ENCODE data around the gene CTNND2.

CTNND2 gene

DNA sequence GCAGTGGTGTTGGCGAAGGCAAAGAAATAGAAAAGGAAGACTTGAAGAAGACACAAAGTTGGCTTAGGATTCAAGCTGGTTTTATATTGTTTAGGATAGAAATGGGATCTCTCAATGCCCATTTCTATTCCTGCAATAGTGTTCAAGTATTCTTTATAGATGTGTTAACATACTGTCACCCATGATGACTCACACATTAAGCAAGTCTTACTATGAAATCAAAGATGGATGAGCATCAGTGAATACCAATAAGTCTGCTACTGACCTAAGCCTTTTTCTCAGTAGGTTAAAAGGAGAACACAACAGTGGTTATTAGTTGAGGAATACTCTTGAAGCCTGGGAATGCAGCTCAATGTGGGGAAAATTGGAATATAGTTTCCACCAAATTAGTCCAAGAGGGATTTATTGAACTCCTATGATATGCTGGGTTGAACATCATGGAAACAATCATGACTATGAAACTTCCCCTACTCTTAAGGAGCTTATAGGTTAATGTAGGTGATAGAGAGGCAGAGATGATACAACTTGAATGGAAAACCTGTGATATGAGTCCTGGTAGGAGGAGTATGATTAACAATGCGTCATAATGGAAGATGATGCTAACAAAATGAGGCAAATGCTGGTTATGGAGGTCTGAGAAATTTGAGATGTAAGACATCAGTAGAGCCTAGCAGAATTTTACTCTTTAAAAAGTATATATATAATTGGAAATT lies 726.1 kb downstream of the CTNND2 start:
- Mint-ChIP-seq H3K4me1 (no peaks in the 10 kb centered on the region), H3K27ac (peak overlapping the region in 1 of 2 donors; percentile 12), H3K9me3 (peaks cover 0 to 7% of the 10 kb centered on the region in 2 donors), H3K4me3 (no peak overlapping the region), H3K27me3 (peaks cover 14% of the 10 kb centered on the region)
- ATAC-seq (peak; percentile 43), DNase-seq (no peak)

DNA sequence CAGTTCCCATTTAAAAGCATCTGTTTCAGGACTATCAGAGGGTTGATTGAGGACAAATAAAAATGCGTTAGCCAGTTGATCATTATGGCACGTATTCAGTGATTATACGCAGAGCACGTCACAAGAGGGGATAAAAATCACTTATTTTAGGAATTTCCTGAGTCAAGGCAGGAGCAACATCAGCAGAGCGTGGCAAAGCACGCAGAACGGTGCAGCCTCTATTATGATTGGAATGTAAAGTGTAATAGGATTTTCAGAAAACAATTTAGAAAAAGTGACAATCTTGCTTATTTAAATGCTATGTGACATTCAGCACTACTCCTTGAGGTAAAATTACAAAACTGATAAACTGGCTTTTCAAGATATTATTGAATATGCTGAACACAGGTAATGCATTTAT lies 729.7 kb downstream of the CTNND2 start:
- Mint-ChIP-seq H3K27ac (no peak overlapping the region), H3K4me1 (peaks cover 6% of the 10 kb centered on the region), H3K4me3 (no peak overlapping the region), H3K27me3 (peaks cover 24% of the 10 kb centered on the region), H3K9me3 (no peaks in the 10 kb centered on the region)
- ATAC-seq (no peak), DNase-seq (no peak)

DNA sequence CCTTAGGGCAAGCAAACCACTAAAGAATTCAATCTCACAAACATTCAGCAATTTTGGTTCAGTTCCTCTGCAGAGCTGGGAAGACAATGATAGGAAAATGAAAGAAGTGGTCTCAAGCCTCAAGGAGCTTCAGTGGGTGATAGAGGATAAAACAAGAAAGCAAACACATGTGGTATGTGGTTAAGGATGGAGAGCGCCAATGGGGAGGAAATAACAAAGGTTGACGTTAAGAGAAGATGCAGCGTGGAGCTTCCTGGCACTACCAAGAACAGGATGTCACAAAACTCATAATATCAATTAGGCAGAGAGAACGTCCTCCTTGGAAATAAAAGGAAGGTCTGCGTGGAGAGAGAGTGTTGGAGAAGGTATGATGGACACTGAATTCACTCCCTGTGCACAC lies 731.8 kb downstream of the CTNND2 start:
- no peak for ATAC-seq
- Mint-ChIP-seq H3K4me3 (no peak overlapping the region), H3K27ac (no peak overlapping the region)

DNA sequence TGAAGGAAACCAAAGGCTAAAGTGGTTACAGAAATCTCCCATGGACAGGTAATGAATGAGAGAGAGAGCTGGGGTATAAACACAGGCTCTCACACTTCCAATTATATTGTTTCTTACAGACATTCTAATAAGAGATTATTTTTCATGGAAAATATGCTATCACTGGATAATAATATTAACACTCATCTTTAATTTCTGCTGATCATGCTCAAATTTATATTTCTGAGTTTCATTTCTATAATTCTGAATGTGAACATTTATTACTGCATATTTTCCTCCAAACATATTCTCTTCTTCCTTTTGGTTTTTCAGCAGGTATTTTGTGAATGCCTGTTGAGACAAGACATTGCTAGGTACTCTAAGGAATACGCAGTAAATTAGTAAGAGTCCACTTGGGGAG lies 733.0 kb downstream of the CTNND2 start:
- Mint-ChIP-seq H3K4me3 (no peak overlapping the region), H3K27ac (no peak overlapping the region), H3K27me3 (peaks cover 18% of the 10 kb centered on the region), H3K9me3 (no peaks in the 10 kb centered on the region), H3K4me1 (peaks cover 6% of the 10 kb centered on the region)
- no peak for DNase-seq
- ATAC-seq = no peak

More for the DNA sequence above, 731.8 kb downstream of the CTNND2 start:
- no peaks in the 10 kb centered on the region for H3K9me3 Mint-ChIP-seq
- DNase-seq = no peak
- H3K4me1 Mint-ChIP-seq = peaks cover 6% of the 10 kb centered on the region
- peaks cover 24% of the 10 kb centered on the region for H3K27me3 Mint-ChIP-seq

DNA sequence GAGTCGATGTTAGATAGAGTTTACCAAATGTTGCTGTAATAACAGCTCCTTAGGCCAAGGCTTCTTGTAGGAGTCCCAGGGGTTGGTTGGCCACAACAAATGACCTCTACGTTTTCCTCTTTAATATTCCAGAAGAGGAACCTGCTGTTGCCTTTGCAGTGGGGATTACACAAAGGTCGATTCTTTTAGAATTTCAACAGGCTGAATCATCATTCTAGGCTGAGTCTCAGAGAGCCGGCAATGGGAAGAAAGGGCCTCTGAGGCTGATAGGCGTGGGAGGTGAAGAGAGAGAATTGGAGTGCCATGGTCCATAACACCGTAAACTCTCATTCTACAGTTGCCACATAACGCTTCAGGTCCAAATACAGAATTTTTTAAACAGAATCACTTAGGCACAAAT lies 737.3 kb downstream of the CTNND2 start:
- Mint-ChIP-seq H3K4me3 (no peak overlapping the region), H3K9me3 (no peaks in the 10 kb centered on the region), H3K4me1 (no peaks in the 10 kb centered on the region), H3K27me3 (peaks cover 10% of the 10 kb centered on the region), H3K27ac (no peak overlapping the region)
- no peak for DNase-seq
- no peak for ATAC-seq

DNA sequence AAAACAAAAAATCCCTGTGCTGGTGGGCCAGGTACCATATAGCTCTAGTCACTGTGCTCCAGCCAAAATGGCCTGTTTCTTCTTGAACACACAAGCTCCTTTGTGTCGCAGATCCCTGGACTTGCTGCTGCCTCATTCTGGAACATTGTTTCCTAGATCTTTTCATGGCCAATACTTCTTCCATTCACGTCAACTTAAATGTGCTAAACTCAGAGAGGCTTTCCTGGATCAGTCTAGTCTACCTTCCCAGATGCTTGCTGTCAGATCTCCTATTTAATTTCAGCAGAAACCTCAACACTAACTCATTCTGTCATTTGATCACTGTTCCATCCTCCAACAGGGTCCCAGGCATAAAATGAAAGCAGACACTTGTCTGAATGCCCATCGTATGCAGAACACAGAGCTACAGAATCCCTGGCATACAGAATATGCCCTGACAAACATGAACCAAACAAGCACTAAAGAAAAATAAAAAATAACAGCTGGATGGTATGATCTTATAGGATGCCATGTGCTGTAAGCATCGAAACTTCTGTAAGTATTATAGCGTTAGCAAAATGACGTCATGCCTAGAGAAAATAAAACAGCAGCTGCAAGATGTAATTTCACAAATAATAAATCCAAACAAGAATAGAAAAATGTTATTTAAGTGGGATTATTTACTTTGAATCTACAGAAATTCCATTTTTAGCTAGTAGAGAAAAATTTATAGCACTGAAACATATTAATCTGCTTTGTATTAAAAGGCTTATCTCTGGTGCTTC lies 739.5 kb downstream of the CTNND2 start:
- DNase-seq (no peak), ATAC-seq (no peak)
- Mint-ChIP-seq H3K4me3 (no peak overlapping the region), H3K4me1 (no peaks in the 10 kb centered on the region), H3K9me3 (no peaks in the 10 kb centered on the region), H3K27ac (no peak overlapping the region), H3K27me3 (no peaks in the 10 kb centered on the region)

DNA sequence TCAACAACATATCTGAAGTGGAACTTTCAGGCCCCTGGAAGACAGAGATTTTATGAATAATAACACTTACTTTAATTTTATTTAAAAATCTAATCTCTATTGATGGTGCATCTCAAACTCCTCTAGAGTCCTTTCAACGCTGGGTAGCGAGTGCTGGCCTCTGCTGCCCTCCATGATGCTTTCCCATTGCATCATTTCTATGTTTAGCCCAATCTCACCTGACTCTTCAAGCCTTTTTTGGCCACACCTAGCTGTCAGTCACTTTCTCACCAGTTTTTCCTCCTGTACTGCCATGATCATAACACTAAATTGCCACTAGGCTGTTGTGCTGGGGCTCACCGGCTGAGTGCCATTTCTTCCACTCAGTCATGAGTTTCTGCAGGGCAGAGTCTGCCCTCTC lies 747.1 kb downstream of the CTNND2 start:
- Mint-ChIP-seq H3K27ac (no peak overlapping the region), H3K4me1 (no peaks in the 10 kb centered on the region), H3K4me3 (no peak overlapping the region), H3K27me3 (no peaks in the 10 kb centered on the region), H3K9me3 (no peaks in the 10 kb centered on the region)
- no peak for DNase-seq
- no peak for ATAC-seq

DNA sequence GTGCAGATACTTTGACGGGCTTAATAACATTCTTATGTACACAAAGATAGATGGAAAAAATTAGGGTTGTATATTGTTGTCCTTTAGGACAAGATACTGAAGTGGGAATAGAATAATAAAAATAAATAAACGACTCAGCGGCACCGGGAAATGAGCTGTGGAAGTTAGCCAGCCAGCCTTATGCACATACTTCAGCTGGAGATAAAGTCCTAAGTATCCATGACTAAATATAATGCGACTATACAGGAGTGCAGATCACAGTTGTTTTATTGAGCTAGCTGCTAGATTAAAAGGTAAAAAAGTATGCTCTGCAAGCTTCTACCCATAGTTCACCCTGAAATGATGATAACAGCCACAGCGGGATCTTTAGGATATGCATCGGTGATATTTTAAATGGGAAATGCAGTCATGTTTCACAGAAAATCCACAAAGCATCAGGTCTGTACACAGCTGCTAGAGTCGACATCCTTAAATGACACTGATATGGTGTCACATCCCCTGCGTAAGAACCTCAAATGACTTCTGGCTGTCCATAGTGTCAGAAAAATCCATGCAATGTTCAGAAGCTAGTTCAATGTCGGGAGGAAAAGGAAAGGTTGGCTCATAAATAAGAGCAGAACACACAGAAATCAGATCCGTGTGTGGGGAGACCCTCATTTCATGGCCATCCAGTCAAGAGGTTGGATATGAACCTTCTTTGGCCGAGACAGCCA lies 750.4 kb downstream of the CTNND2 start:
- Mint-ChIP-seq H3K27me3 (no peaks in the 10 kb centered on the region), H3K9me3 (no peaks in the 10 kb centered on the region), H3K4me1 (no peaks in the 10 kb centered on the region), H3K4me3 (no peak overlapping the region), H3K27ac (no peak overlapping the region)
- DNase-seq (no peak), ATAC-seq (no peak)

DNA sequence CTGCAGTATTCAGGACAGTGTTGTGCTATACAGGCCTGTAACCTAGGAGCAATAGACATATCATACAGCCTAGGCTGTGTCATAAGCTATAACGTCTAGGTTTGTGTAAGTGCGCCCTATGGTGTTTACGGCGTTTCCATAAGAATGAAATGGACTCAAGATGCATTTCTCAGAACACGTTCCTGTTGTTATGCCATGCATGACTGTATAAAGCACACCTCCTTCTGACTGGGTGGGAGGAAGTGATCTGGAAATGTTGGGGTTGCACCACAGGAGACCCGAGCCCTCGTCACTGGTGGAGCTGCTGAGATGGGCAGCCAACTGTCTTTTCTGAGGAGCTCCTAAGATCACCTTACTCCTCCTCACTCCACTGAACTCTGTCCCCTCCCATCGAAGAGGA lies 751.9 kb downstream of the CTNND2 start:
- no peaks in the 10 kb centered on the region for H3K27me3 Mint-ChIP-seq
- ATAC-seq (no peak), DNase-seq (no peak)
- no peak overlapping the region for H3K4me3 Mint-ChIP-seq
- no peaks in the 10 kb centered on the region for H3K9me3 Mint-ChIP-seq
- H3K27ac Mint-ChIP-seq = no peak overlapping the region
- H3K4me1 Mint-ChIP-seq = no peaks in the 10 kb centered on the region

DNA sequence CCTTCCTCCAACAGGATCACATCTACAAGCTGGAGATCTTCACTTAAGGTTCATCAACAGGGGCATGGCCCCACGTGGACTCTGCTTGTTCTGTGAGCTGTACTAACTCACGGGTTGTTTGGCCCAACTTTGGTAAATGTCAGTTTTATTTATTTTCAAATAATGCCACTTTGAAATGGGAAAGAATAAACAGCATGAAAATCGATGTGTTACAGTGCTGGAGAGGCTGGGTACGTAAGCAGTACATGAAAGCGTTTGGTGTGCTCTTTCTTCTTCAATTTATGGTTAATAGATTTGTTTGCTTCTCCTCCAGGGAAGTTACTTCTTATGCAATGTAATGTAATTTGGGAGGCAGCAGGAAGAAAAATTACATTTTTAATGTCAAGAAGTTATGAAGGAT lies 753.3 kb downstream of the CTNND2 start:
- peaks cover 3% of the 10 kb centered on the region for H3K27me3 Mint-ChIP-seq
- H3K9me3 Mint-ChIP-seq = no peaks in the 10 kb centered on the region
- H3K4me1 Mint-ChIP-seq = no peaks in the 10 kb centered on the region
- ATAC-seq = no peak
- no peak for DNase-seq
- H3K4me3 Mint-ChIP-seq = no peak overlapping the region
- H3K27ac Mint-ChIP-seq = no peak overlapping the region

DNA sequence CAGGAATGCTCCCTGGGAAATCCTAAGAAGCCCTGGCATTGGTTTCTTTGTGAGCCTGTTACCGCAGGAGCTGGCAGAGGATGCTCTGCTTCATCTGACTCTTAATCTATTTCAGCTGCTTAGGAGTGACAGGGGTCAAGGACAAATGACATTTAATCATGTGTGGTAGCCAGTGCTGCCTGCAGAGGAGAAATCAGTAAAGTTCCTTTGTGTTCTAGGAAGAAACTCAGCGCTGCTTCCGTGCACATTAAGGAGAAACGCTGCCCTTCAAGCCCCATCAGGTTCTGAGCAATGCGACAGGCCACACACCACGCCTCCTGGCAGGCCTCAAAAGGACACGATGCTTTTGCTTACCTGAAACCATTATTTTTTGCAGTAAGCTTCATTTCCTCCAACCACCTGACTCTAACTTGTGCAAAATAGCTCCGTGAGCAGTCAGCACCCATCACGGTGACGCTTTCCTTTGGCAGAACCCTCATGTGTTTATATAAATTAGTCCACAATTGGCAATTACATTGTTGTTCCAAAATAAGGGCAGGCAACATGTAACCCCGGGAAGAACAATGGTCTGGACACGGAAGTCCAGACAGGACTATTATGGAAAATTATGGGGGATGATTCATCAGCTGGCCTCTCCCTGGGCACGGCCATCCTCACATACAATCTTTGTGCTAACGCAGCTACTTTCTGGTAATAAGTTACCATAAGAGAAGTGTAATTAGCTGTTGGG lies 755.3 kb downstream of the CTNND2 start:
- Mint-ChIP-seq H3K4me1 (peaks cover 4% of the 10 kb centered on the region), H3K27me3 (peaks cover 9% of the 10 kb centered on the region), H3K4me3 (no peak overlapping the region), H3K27ac (no peak overlapping the region), H3K9me3 (no peaks in the 10 kb centered on the region)
- DNase-seq (no peak), ATAC-seq (no peak)

DNA sequence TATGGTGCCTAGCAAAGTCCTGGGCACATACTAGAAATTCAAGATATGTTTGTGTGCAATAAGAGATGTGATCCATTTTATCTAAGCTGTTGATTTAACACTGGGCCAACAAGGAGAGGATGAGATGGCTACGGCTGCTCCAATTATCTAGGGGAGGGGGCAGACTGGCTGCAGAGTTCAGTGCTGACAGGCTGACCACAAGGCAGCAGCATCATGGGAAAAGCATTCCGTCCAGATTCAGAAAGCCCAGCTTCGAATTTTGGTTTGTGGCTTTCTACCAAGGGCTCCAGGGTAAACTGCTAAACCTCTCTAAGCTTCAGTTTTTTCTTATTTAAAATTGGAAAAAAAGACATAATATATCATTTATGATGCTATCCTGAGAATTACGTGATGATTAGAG lies 758.1 kb downstream of the CTNND2 start:
- no peak overlapping the region for H3K27ac Mint-ChIP-seq
- H3K4me3 Mint-ChIP-seq = no peak overlapping the region
- H3K9me3 Mint-ChIP-seq = peaks cover 0 to 3% of the 10 kb centered on the region in 2 donors
- H3K27me3 Mint-ChIP-seq = peaks cover 9% of the 10 kb centered on the region
- no peak for ATAC-seq
- no peak for DNase-seq
- H3K4me1 Mint-ChIP-seq = peaks cover 14% of the 10 kb centered on the region

DNA sequence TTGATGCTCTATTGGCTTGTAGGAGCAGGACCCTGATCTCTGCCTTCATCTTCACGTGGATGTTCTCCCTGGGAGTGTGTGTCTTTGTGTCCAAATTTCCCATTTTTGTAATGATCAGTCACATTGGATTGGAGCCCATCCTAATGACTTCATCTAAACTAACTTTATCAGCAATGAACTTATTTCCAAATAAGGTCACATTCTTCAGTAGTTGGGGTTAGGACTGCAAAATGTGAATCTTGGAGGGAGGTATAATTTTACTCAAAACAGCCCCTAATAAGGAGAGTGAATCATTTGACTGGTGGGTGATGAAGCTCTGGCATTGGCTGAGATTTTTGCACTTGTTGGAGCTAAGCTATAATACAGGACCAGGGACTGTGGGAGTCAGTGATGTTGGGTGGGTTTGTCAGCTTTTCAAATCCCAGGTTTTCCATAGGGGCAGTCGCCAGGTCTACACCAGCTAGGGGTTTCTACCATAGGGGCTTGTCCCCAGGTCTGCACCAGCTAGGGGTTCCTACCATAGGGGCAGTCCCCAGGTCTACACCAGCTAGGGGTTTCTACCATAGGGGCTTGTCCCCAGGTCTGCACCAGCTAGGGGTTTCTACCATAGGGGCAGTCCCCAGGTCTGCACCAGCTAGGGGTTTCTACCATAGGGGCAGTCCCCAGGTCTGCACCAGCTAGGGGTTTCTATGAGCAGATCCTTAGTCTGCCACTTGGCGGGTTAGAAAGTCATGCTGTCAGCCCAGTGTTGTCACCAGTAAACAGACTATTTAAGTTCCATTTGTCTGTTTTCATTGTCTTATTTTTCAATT lies 760.6 kb downstream of the CTNND2 start:
- Mint-ChIP-seq H3K9me3 (peaks cover 0 to 3% of the 10 kb centered on the region in 2 donors), H3K4me1 (peaks cover 14% of the 10 kb centered on the region), H3K4me3 (no peak overlapping the region), H3K27me3 (peaks cover 18% of the 10 kb centered on the region), H3K27ac (no peak overlapping the region)
- ATAC-seq = peak; percentile 98
- peak; percentile 12 to 90 for DNase-seq

DNA sequence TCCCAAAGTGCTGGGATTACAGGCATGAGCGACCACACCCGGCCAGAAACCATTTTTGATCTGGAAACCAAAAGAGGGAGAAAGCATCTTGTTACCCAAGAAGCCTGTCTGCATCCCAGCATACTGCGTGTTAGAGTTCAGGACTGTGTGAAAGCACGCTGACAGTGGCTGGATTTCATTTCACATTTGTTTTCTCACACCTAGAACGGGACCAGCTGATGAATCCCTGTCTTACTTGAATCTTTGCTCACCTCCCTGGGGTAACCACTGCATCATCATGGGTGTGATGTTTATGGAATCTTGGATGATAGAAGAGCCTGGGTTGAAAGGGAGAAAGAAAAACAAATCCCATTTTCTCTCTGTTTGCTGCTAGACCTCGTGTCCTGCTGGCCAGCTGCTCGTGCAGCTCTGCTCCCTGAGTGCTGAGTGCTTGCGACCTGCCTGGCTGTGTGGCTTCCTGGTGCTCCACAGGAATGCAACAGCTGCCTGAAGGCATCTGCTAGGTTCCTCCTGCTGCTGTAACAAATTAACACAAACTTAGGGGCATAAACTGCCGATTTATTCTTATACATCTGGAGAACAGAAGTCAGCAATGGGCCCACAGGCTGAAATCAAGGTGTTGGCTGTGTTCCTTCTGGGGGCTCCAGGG lies 764.9 kb downstream of the CTNND2 start:
- Mint-ChIP-seq H3K9me3 (peaks cover 0 to 3% of the 10 kb centered on the region in 2 donors), H3K4me1 (peaks cover 14% of the 10 kb centered on the region), H3K27me3 (peaks cover 9% of the 10 kb centered on the region), H3K4me3 (no peak overlapping the region), H3K27ac (no peak overlapping the region)
- ATAC-seq = no peak
- no peak for DNase-seq

All from stimulated activated naive CD8-positive, alpha-beta T cell treated with anti-CD3 and anti-CD28 coated beads, Interleukin-15, amount 100 ng/mL, for 72 hours (primary cell).